ENCODE data around the gene FAM163B. TPM values are rescaled to one million over a fixed set of nuclear protein-coding genes. Genes with fewer than 3 reads are reported as not detected.
A peak's percentile ranks its signal among the peaks of the same experiment; 100 is the strongest.

Gene FAM163B
- total and polyA plus RNA-seq, 2 of the 8 experiments (the other 6 are each of a cell fraction or from before 2014, with no cell fraction given) = 0.63 to 1.0 TPM

GRCh38 chr9:133604856-133605255, 4.3 kb downstream of the FAM163B start:
- no peak overlapping the region for H3K4ac ChIP-seq (replicated peaks; ENCODE audit: insufficient read length, low read depth, low read length)
- ChIA-PET CTCF (ENCODE audit: partially characterized antibody) (interaction anchor here (0.9 to 6.7 kb wide), 13 partner anchors 9 to 138 kb away, joined by 3 to 79 read pairs (median 3); no protein-coding TSS in a partner anchor), POLR2A (ENCODE audit: partially characterized antibody) (interaction anchor here (0.9 kb wide), 1 partner anchor 20 kb away, joined by 3 read pairs; no protein-coding TSS in a partner anchor)
- TF ChIP-seq JUN (IDR thresholded peaks at IDR 0.05; ENCODE audit: low read depth, low read length) (no peak), SP1 (IDR thresholded peaks at IDR 0.05; ENCODE audit: low read depth, low read length) (no peak), RAD21 (IDR thresholded peaks at IDR 0.05 in 1 of 2, conservative IDR thresholded peaks at IDR 0.05 in 1 of 2; ENCODE audit: low read depth in 2 of 2, low read length in 2 of 2) (peak in 1 of 2 experiments; percentile 26; a peak in 1 of 4 replicates), POLR2AphosphoS5 (IDR thresholded peaks at IDR 0.05; ENCODE audit: low read depth, low read length) (no peak)
- TF ChIP-seq, protein P1, sequence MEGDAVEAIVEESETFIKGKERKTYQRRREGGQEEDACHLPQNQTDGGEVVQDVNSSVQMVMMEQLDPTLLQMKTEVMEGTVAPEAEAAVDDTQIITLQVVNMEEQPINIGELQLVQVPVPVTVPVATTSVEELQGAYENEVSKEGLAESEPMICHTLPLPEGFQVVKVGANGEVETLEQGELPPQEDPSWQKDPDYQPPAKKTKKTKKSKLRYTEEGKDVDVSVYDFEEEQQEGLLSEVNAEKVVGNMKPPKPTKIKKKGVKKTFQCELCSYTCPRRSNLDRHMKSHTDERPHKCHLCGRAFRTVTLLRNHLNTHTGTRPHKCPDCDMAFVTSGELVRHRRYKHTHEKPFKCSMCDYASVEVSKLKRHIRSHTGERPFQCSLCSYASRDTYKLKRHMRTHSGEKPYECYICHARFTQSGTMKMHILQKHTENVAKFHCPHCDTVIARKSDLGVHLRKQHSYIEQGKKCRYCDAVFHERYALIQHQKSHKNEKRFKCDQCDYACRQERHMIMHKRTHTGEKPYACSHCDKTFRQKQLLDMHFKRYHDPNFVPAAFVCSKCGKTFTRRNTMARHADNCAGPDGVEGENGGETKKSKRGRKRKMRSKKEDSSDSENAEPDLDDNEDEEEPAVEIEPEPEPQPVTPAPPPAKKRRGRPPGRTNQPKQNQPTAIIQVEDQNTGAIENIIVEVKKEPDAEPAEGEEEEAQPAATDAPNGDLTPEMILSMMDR (IDR thresholded peaks at IDR 0.05; ENCODE audit: control extremely low read depth in 1 of 3, insufficient read depth in 1 of 3, low read depth in 1 of 3, low read length in 3 of 3) = peak in 1 of 3 experiments; percentile 22; a peak in 2 of 4 replicates
- no peak overlapping the region for H4K5ac ChIP-seq (ENCODE audit: insufficient read length, low read depth, low read length)
- no peak overlapping the region for H3K27ac ChIP-seq (ENCODE audit: low read depth, low read length)
- WGBS, 2 experiments (ENCODE audit: extremely low coverage in 1 of 2, insufficient coverage in 1 of 2, insufficient read length in 1 of 2, insufficient replicate concordance in 2 of 2, low coverage in 1 of 2, low lambda C conversion rate in 2 of 2, missing lambda C conversion rate in 1 of 2) = 82% methylated on average over 14 of the region's 14 CpGs; no CpG with 5 or more reads in 1 of the 2 experiments
- no peaks in the 10 kb centered on the region for H3K9me3 ChIP-seq (ENCODE audit: insufficient read depth in 2 of 2, low read depth in 1 of 2, low read length in 1 of 2)
- no peak for DNase-seq (ENCODE audit: low read depth in 1 of 2, low spot score in 2 of 2)
- H3K4me1 ChIP-seq (replicated peaks in 1 of 4; ENCODE audit: control insufficient read depth in 3 of 4, insufficient read depth in 4 of 4, low read length in 3 of 4) = peaks cover 0 to 7% (median 3%) of the 10 kb centered on the region in 4 experiments; a peak in 5 of 7 replicates
- no peak overlapping the region for H4K8ac ChIP-seq (ENCODE audit: extremely low read depth, insufficient read depth, low read length)
- H2BK15ac ChIP-seq (ENCODE audit: low read length) = no peak overlapping the region
- H3K23me2 ChIP-seq (ENCODE audit: low read depth, low read length) = peaks cover 7% of the 10 kb centered on the region; the same call in 1 of the 2 replicates
- H2BK20ac ChIP-seq (ENCODE audit: low read length) = no peak overlapping the region
- no peak overlapping the region for H3K23ac ChIP-seq (ENCODE audit: insufficient read length)
- no peak overlapping the region for H3K9ac ChIP-seq (replicated peaks in 1 of 4; ENCODE audit: extremely low read depth in 1 of 4, low read depth in 3 of 4, low read length in 3 of 4)
- peaks cover 0 to 3% of the 10 kb centered on the region in 2 experiments for H4K20me1 ChIP-seq (replicated peaks in 1 of 2; ENCODE audit: control insufficient read depth in 1 of 2, insufficient read depth in 2 of 2, low read length in 2 of 2)
- H3K18ac ChIP-seq (ENCODE audit: extremely low read depth, low read length) = no peak overlapping the region
- FAIRE-seq = no peak
- no peaks in the 10 kb centered on the region for H3K79me2 ChIP-seq (ENCODE audit: control insufficient read depth in 1 of 2, insufficient read depth in 2 of 2, low read length in 2 of 2)
- 0 out of 2 replicates have a peak overlapping the region, but pooled peaks have one; percentile 39 for H2BK12ac ChIP-seq (ENCODE audit: low read depth, low read length)
- no peak overlapping the region for H4K91ac ChIP-seq (replicated peaks; ENCODE audit: insufficient read length, low read length)
- H3K36me3 ChIP-seq (ENCODE audit: control insufficient read depth in 2 of 4, insufficient read depth in 4 of 4, low read length in 3 of 4) = no peaks in the 10 kb centered on the region; a peak in 1 of 8 replicates
- H2BK120ac ChIP-seq (replicated peaks; ENCODE audit: low read depth, low read length) = no peak overlapping the region
- H3K4me2 ChIP-seq (ENCODE audit: insufficient read depth in 1 of 2, low read depth in 2 of 2, low read length in 2 of 2) = no peak overlapping the region
- H3K14ac ChIP-seq (ENCODE audit: insufficient read length) = no peak overlapping the region
- H2AFZ ChIP-seq (ENCODE audit: low read length) = no peak overlapping the region
- H3K4me3 ChIP-seq (ENCODE audit: extremely low read depth in 1 of 4, insufficient read depth in 2 of 4, low read depth in 3 of 4, low read length in 4 of 4) = no peak overlapping the region
- no peak overlapping the region for H2BK5ac ChIP-seq (ENCODE audit: low read depth, low read length)
- H2AK5ac ChIP-seq (ENCODE audit: low read depth, low read length) = peak overlapping the region; percentile 48; the same call in 1 of the 2 replicates
- no peak overlapping the region for H3K56ac ChIP-seq (replicated peaks; ENCODE audit: insufficient read length, low read depth, low read length)
- H3K27me3 ChIP-seq (replicated peaks in 1 of 4; ENCODE audit: control insufficient read depth in 3 of 4, extremely low read depth in 1 of 4, insufficient read depth in 3 of 4, low read length in 3 of 4) = peaks cover 5 to 16% (median 14%) of the 10 kb centered on the region in 4 experiments
- H3K79me1 ChIP-seq (ENCODE audit: low read depth, low read length) = no peaks in the 10 kb centered on the region; the same call in 1 of the 2 replicates

Data from H1 (cell line).